ENCODE measurements around the gene PDS5A. TPM values are rescaled to one million over a fixed set of nuclear protein-coding genes. Genes with fewer than 3 reads are reported as not detected.

Gene PDS5A
- total and polyA plus RNA-seq, 5 donors = 13.9 to 37.3 (median 36.0) TPM

GRCh38 chr4:39900966-39901365 lies 76.7 kb downstream of the PDS5A start:
- Histone ChIP-seq H3K4me3 (ENCODE audit: low read length) (no peak overlapping the region), H3K9me3 (ENCODE audit: control insufficient read depth, low read length) (no peaks in the 10 kb centered on the region), H3K27me3 (ENCODE audit: control insufficient read depth, insufficient read depth) (no peaks in the 10 kb centered on the region), H3K27ac (ENCODE audit: low read length) (no peak overlapping the region), H3K4me1 (ENCODE audit: control insufficient read depth, insufficient read depth, low read length) (no peaks in the 10 kb centered on the region)
- no peak for ATAC-seq
- intact Hi-C loops (cut with DNase I) = no loop called here
- no peak for DNase-seq
- 94% methylated on average over 2 of the region's 2 CpGs for WGBS

GRCh38 chr4:39899291-39899690 lies 78.4 kb downstream of the PDS5A start:
- intact Hi-C loops (cut with DNase I) = no loop called here
- ATAC-seq (no peak), DNase-seq (no peak)
- no peaks in the 10 kb centered on the region for H3K4me1 ChIP-seq (ENCODE audit: control insufficient read depth, insufficient read depth, low read length)
- no peaks in the 10 kb centered on the region for H3K9me3 ChIP-seq (ENCODE audit: control insufficient read depth, low read length)
- no peak overlapping the region for H3K27ac ChIP-seq (ENCODE audit: low read length)
- no peak overlapping the region for H3K4me3 ChIP-seq (ENCODE audit: low read length)
- H3K27me3 ChIP-seq (ENCODE audit: control insufficient read depth, insufficient read depth) = no peaks in the 10 kb centered on the region
- WGBS = 82% methylated on average over 3 of the region's 3 CpGs

DNA sequence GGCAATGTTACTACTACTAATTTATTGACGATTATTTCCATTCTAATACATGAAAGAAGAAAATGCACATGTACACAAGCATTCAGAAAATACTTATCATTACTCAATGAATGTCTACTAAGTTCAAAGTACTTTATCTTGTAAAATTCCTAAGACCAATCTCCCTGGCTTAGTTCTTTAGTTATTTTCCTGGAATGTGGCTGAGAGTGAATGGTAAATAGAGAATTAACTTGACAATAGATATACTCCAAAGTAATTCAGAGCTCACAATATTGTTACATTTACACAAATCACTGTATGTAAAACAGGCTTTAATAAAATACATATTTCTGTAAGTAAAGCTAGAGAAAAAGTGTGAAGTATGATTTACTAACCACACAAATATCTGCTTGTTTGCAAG lies 79.7 kb downstream of the PDS5A start:
- Histone ChIP-seq H3K9me3 (ENCODE audit: control insufficient read depth, low read length) (no peaks in the 10 kb centered on the region), H3K27ac (ENCODE audit: low read length) (no peak overlapping the region), H3K27me3 (ENCODE audit: control insufficient read depth, insufficient read depth) (no peaks in the 10 kb centered on the region), H3K4me1 (ENCODE audit: control insufficient read depth, insufficient read depth, low read length) (no peaks in the 10 kb centered on the region), H3K4me3 (ENCODE audit: low read length) (no peak overlapping the region)
- intact Hi-C loops (cut with DNase I) = no loop called here
- WGBS = 96% methylated on average over 1 of the region's 1 CpG
- no peak for ATAC-seq
- no peak for DNase-seq

DNA sequence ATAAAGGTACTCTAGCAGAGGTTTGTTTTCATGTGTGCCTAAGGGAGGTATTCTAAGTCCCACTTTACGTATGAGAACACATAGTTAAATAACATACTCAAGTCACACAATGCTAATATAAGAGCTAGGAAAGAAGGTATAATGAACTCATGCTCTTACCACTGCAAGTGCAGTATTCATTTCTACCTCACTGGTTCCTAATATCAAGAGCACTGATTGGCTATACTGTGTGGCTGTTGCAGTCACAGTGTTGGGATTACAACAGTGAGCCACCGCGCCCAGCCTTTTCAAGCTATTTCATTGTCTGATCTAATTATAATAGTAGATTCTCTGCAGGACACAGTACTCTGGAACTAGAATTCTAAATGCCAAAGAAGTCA lies 84.0 kb downstream of the PDS5A start:
- Histone ChIP-seq H3K9me3 (ENCODE audit: control insufficient read depth, low read length) (no peaks in the 10 kb centered on the region), H3K27ac (ENCODE audit: low read length) (no peak overlapping the region), H3K27me3 (ENCODE audit: control insufficient read depth, insufficient read depth) (no peaks in the 10 kb centered on the region), H3K4me1 (ENCODE audit: control insufficient read depth, insufficient read depth, low read length) (no peaks in the 10 kb centered on the region), H3K4me3 (ENCODE audit: low read length) (no peak overlapping the region)
- ATAC-seq = no peak
- DNase-seq = no peak
- intact Hi-C loops (cut with DNase I) = no loop called here
- WGBS = 96% methylated on average over 3 of the region's 3 CpGs

DNA sequence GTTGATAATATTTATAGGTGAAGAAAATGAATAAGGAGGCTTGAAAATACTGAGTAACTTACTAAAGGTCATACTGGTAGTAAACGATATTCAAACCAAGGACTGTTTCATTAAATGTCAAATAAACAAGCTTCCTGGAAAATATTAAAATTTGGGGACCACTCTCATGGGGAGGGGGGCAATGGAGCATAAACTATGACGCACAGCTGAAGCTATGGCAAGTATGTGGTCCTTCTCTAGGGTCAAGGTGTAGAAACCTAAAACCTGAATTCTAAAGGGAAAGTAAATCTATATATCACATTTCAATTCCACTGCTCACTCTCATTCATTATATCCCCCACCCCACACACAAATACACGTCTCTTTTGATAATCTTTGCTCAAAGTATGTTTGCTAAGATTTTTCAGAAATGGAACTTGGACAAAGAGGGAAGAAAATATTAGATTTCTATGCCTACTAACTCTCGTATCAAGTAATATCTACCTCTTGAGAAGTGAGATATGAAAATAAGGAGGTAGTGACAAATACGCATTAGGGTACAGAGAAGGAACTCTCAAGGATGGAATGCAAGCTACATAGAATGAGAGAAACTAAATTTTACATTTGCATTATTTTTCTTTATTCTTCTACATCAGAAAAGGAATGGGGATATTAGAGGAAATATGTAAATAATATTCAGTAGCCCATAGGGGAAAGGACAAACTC lies 84.6 kb downstream of the PDS5A start:
- Histone ChIP-seq H3K27me3 (ENCODE audit: control insufficient read depth, insufficient read depth) (no peaks in the 10 kb centered on the region), H3K9me3 (ENCODE audit: control insufficient read depth, low read length) (no peaks in the 10 kb centered on the region), H3K4me1 (ENCODE audit: control insufficient read depth, insufficient read depth, low read length) (no peaks in the 10 kb centered on the region), H3K27ac (ENCODE audit: low read length) (no peak overlapping the region), H3K4me3 (ENCODE audit: low read length) (no peak overlapping the region)
- 94% methylated on average over 5 of the region's 5 CpGs for WGBS
- ATAC-seq = no peak
- no peak for DNase-seq
- intact Hi-C loops (cut with DNase I) = no loop called here

DNA sequence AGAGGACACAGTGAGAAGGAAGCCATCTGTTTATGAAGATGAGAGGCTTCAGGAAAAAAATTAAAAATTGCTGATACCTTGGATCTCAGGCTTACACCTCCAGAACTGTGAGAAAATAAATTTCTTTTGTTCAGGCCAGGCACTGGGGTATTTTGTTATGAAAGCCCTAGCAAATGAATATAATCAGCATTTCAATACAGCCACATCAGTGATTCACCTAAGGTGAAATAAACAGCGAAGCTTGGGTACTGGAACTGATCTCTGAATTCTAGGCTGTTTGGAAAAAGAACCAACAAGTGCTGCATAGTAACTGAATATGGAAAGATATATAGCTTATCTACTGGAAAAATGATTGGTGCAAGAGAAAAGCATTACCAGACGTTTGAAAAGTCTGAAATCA lies 88.5 kb downstream of the PDS5A start:
- intact Hi-C loops (cut with DNase I) = no loop called here

DNA sequence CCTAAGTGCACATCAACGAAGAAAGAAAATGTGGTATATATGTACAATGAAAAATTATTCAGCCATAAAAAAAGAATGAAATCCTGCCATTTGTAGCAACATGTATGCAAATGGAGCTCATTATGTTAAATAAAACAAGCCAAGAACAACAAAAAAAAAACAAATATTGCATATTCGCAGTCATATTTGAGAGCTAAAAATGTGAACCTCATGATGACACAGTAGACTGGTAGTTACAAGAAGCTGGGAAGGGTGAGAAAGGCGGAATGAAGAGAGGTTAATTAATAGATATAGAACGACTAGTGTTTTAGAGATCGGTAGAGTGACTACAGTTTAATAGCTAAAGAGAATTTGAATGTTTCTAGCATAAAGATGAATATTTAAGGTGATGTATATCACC lies 89.2 kb downstream of the PDS5A start:
- DNase-seq = no peak
- WGBS = 96% methylated on average over 5 of the region's 5 CpGs
- Histone ChIP-seq H3K27ac (ENCODE audit: low read length) (no peak overlapping the region), H3K9me3 (ENCODE audit: control insufficient read depth, low read length) (no peaks in the 10 kb centered on the region), H3K27me3 (ENCODE audit: control insufficient read depth, insufficient read depth) (no peaks in the 10 kb centered on the region), H3K4me1 (ENCODE audit: control insufficient read depth, insufficient read depth, low read length) (no peaks in the 10 kb centered on the region), H3K4me3 (ENCODE audit: low read length) (no peak overlapping the region)
- intact Hi-C loops (cut with DNase I) = no loop called here
- ATAC-seq = no peak

More for the DNA sequence above, 88.5 kb downstream of the PDS5A start:
- H3K9me3 ChIP-seq (ENCODE audit: control insufficient read depth, low read length) = no peaks in the 10 kb centered on the region
- DNase-seq = no peak
- no peaks in the 10 kb centered on the region for H3K27me3 ChIP-seq (ENCODE audit: control insufficient read depth, insufficient read depth)
- 78% methylated on average over 2 of the region's 2 CpGs for WGBS
- H3K4me3 ChIP-seq (ENCODE audit: low read length) = no peak overlapping the region
- no peak for ATAC-seq
- H3K27ac ChIP-seq (ENCODE audit: low read length) = no peak overlapping the region
- no peaks in the 10 kb centered on the region for H3K4me1 ChIP-seq (ENCODE audit: control insufficient read depth, insufficient read depth, low read length)

- ATAC-seq (no peak), DNase-seq (no peak)
- no peaks in the 10 kb centered on the region for H3K27me3 ChIP-seq (ENCODE audit: control insufficient read depth, insufficient read depth)
- H3K9me3 ChIP-seq (ENCODE audit: control insufficient read depth, low read length) = no peaks in the 10 kb centered on the region
- no peak overlapping the region for H3K4me3 ChIP-seq (ENCODE audit: low read length)
- H3K4me1 ChIP-seq (ENCODE audit: control insufficient read depth, insufficient read depth, low read length) = no peaks in the 10 kb centered on the region
- H3K27ac ChIP-seq (ENCODE audit: low read length) = no peak overlapping the region
- WGBS = 96% methylated on average over 6 of the region's 6 CpGs
- intact Hi-C loops (cut with DNase I) = no loop called here
These were observed 94.1 kb downstream of the PDS5A start for GRCh38 chr4:39883646-39884045.

GRCh38 chr4:39881789-39882188 lies 95.9 kb downstream of the PDS5A start:
- no peak overlapping the region for H3K4me3 ChIP-seq (ENCODE audit: low read length)
- no peaks in the 10 kb centered on the region for H3K27me3 ChIP-seq (ENCODE audit: control insufficient read depth, insufficient read depth)
- no peaks in the 10 kb centered on the region for H3K9me3 ChIP-seq (ENCODE audit: control insufficient read depth, low read length)
- intact Hi-C loops (cut with DNase I) = no loop called here
- H3K27ac ChIP-seq (ENCODE audit: low read length) = no peak overlapping the region
- DNase-seq (no peak), ATAC-seq (no peak)
- H3K4me1 ChIP-seq (ENCODE audit: control insufficient read depth, insufficient read depth, low read length) = no peaks in the 10 kb centered on the region
- 96% methylated on average over 2 of the region's 2 CpGs for WGBS

DNA sequence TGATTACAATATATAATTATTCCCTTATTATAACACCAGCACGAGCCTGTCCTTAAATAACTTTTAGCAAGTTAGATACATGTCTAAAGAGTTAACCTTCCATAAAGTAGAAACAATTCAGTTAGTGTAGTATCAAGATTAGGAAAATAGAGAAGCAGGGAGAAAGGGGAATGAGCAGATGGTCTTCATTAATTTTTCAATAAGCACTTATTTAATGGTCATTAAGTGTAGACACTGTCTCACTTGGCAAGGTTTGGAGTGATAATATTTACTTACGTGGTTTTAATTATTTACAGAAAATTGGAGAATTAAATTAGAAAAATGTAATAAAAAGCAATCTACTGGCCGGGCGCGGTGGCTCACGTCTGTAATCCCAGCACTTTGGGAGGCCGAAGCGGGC lies 99.7 kb downstream of the PDS5A start:
- intact Hi-C loops (cut with DNase I) = no loop called here
- H3K4me3 ChIP-seq (ENCODE audit: low read length) = no peak overlapping the region
- 94% methylated on average over 8 of the region's 8 CpGs for WGBS

DNA sequence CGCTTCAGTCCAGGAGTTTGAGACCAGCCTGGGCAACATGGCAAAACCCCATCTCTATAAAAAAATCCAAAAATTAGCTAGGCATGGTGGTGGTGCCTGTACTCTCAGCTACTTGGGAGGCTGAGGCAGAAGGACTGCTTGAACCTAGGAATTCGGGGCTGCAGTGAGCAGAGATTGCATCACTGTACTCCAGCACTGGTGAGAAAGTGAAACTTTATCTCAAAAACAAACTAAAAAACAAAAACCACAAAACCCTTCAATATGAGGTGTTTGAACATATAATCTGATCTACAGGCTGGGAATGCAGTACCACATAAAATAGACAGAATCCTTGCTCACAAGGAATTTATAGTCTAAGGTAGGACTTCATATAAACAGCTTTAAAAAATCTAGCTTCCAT lies 103.9 kb downstream of the PDS5A start:
- ATAC-seq = no peak
- no peak for DNase-seq
- H3K9me3 ChIP-seq (ENCODE audit: control insufficient read depth, low read length) = no peaks in the 10 kb centered on the region
- intact Hi-C loops (cut with DNase I) = no loop called here
- H3K27ac ChIP-seq (ENCODE audit: low read length) = no peak overlapping the region
- 94% methylated on average over 2 of the region's 2 CpGs for WGBS
- no peaks in the 10 kb centered on the region for H3K4me1 ChIP-seq (ENCODE audit: control insufficient read depth, insufficient read depth, low read length)
- H3K27me3 ChIP-seq (ENCODE audit: control insufficient read depth, insufficient read depth) = no peaks in the 10 kb centered on the region
- no peak overlapping the region for H3K4me3 ChIP-seq (ENCODE audit: low read length)

More for the DNA sequence above, 99.7 kb downstream of the PDS5A start:
- H3K4me1 ChIP-seq (ENCODE audit: control insufficient read depth, insufficient read depth, low read length) = no peaks in the 10 kb centered on the region
- no peaks in the 10 kb centered on the region for H3K9me3 ChIP-seq (ENCODE audit: control insufficient read depth, low read length)
- ATAC-seq = no peak
- H3K27ac ChIP-seq (ENCODE audit: low read length) = no peak overlapping the region
- no peak for DNase-seq
- no peaks in the 10 kb centered on the region for H3K27me3 ChIP-seq (ENCODE audit: control insufficient read depth, insufficient read depth)

DNA sequence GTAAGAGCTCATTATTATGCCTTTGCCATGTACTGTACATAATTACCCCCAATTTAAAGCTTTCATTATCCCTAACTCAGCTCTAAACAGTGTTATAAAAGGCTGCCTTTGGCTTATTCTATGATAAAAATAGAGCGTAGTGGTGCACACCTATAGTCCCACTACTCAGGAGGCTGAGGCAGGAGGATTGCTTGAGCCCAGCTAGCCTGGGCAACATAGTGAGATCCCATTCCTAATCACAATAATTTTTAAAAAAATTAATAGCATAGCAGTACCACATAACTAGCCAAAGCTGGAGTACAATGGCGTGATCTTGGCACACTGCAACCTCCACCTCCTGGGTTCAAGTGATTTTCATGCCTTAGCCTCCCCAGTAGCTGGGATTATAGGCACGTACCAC lies 112.4 kb downstream of the PDS5A start:
- Histone ChIP-seq H3K4me1 (ENCODE audit: control insufficient read depth, insufficient read depth, low read length) (no peaks in the 10 kb centered on the region), H3K9me3 (ENCODE audit: control insufficient read depth, low read length) (no peaks in the 10 kb centered on the region), H3K27me3 (ENCODE audit: control insufficient read depth, insufficient read depth) (no peaks in the 10 kb centered on the region), H3K27ac (ENCODE audit: low read length) (no peak overlapping the region), H3K4me3 (ENCODE audit: low read length) (no peak overlapping the region)
- DNase-seq = no peak
- intact Hi-C loops (cut with DNase I) = no loop called here
- WGBS = 97% methylated on average over 3 of the region's 3 CpGs
- no peak for ATAC-seq
